ENCODE data around the gene DISP3.

The DISP3 gene

DNA sequence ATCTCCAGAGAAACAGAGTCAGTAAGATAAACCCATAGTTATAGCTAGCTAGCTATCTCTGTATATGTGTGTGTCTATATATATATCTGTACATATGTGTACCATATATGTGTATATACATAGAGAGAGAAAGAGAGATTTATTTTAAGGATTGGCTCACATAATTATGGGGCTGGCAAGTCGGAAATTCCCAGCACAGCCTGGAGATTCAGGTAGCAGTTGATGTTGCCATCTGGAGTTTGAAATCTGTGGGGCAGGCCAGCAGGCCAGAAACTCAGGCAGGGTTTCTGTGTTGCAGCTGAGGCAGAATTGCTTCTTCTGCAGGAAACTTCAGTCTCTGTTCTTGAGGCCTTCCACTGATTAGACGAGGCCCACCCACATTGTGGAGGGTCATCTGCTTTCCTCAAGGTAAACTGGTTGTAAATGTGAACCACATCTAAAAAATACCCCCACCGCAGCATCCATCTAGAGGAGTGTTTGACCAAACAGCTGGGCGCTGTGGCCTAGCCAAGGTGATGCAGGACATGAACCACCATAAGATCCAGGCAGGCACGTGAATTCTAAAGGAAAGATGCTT lies 94.2 kb downstream of the DISP3 start:
- Histone ChIP-seq H4K20me1 (ENCODE audit: control insufficient read depth, insufficient read depth, low read depth, low read length) (no peaks in the 10 kb centered on the region), H3K4me1 (ENCODE audit: control insufficient read depth, low read length) (peaks cover 42% of the 10 kb centered on the region), H3K79me2 (ENCODE audit: control insufficient read depth, low read length) (no peaks in the 10 kb centered on the region), H3K36me3 (ENCODE audit: control insufficient read depth, low read length) (no peaks in the 10 kb centered on the region), H3F3A (ENCODE audit: control insufficient read depth, insufficient read depth) (peaks cover 12% of the 10 kb centered on the region), H3K27ac (ENCODE audit: low read depth, low read length) (no peak overlapping the region), H3K27me3 (ENCODE audit: control insufficient read depth, low read length) (no peaks in the 10 kb centered on the region), H3K4me2 (ENCODE audit: low read length) (no peak overlapping the region), H3K9me3 (ENCODE audit: control insufficient read depth, insufficient read depth, low read length) (no peaks in the 10 kb centered on the region), H3K4me3 (ENCODE audit: low read length) (no peak overlapping the region), H3K9me2 (replicated peaks; ENCODE audit: control insufficient read depth, low read length) (no peaks in the 10 kb centered on the region)
- TF ChIP-seq, protein P1, sequence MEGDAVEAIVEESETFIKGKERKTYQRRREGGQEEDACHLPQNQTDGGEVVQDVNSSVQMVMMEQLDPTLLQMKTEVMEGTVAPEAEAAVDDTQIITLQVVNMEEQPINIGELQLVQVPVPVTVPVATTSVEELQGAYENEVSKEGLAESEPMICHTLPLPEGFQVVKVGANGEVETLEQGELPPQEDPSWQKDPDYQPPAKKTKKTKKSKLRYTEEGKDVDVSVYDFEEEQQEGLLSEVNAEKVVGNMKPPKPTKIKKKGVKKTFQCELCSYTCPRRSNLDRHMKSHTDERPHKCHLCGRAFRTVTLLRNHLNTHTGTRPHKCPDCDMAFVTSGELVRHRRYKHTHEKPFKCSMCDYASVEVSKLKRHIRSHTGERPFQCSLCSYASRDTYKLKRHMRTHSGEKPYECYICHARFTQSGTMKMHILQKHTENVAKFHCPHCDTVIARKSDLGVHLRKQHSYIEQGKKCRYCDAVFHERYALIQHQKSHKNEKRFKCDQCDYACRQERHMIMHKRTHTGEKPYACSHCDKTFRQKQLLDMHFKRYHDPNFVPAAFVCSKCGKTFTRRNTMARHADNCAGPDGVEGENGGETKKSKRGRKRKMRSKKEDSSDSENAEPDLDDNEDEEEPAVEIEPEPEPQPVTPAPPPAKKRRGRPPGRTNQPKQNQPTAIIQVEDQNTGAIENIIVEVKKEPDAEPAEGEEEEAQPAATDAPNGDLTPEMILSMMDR (IDR thresholded peaks at IDR 0.05; ENCODE audit: low read depth, low read length, poor library complexity, severe bottlenecking): no peak
- TF ChIP-seq EZH2phosphoT487 (IDR thresholded peaks at IDR 0.05; ENCODE audit: borderline replicate concordance, low read length): no peak

DNA sequence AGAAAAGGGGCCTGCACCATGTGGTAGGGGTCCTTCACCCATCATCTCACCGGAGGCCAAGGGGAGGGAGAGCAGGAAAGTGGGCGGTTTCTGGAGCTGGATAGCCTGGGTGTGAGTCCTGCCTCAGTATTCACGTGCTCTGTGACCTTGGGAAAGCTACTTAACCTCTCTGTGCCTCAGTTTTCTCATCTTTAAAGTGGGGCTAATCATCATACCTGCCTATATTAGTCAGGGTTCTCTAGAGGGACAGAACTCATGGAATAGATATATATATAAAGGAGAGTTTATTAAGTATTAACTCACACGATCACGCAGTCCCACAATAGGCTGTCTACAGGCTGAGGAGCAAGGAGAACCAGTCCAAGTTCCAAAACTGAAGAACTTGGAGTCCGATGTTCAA lies 96.6 kb downstream of the DISP3 start:
- peaks cover 18% of the 10 kb centered on the region for H3K4me1 ChIP-seq (ENCODE audit: control insufficient read depth, low read length)
- no peak overlapping the region for H3K4me3 ChIP-seq (ENCODE audit: low read length)
- H3F3A ChIP-seq (ENCODE audit: control insufficient read depth, insufficient read depth): peaks cover 7% of the 10 kb centered on the region
- no peaks in the 10 kb centered on the region for H3K36me3 ChIP-seq (ENCODE audit: control insufficient read depth, low read length)
- no peaks in the 10 kb centered on the region for H4K20me1 ChIP-seq (ENCODE audit: control insufficient read depth, insufficient read depth, low read depth, low read length)
- no peaks in the 10 kb centered on the region for H3K9me2 ChIP-seq (replicated peaks; ENCODE audit: control insufficient read depth, low read length)
- H3K9me3 ChIP-seq (ENCODE audit: control insufficient read depth, insufficient read depth, low read length): no peaks in the 10 kb centered on the region
- no peak overlapping the region for H3K27ac ChIP-seq (ENCODE audit: low read depth, low read length)
- TF ChIP-seq, protein P1 (IDR thresholded peaks at IDR 0.05; ENCODE audit: low read depth, low read length, poor library complexity, severe bottlenecking): no peak
- TF ChIP-seq EZH2phosphoT487 (IDR thresholded peaks at IDR 0.05; ENCODE audit: borderline replicate concordance, low read length): no peak
- peaks cover 7% of the 10 kb centered on the region for H3K27me3 ChIP-seq (ENCODE audit: control insufficient read depth, low read length)
- H3K79me2 ChIP-seq (ENCODE audit: control insufficient read depth, low read length): peaks cover 3% of the 10 kb centered on the region; the same call in 1 of the 2 replicates
- H3K4me2 ChIP-seq (ENCODE audit: low read length): no peak overlapping the region

DNA sequence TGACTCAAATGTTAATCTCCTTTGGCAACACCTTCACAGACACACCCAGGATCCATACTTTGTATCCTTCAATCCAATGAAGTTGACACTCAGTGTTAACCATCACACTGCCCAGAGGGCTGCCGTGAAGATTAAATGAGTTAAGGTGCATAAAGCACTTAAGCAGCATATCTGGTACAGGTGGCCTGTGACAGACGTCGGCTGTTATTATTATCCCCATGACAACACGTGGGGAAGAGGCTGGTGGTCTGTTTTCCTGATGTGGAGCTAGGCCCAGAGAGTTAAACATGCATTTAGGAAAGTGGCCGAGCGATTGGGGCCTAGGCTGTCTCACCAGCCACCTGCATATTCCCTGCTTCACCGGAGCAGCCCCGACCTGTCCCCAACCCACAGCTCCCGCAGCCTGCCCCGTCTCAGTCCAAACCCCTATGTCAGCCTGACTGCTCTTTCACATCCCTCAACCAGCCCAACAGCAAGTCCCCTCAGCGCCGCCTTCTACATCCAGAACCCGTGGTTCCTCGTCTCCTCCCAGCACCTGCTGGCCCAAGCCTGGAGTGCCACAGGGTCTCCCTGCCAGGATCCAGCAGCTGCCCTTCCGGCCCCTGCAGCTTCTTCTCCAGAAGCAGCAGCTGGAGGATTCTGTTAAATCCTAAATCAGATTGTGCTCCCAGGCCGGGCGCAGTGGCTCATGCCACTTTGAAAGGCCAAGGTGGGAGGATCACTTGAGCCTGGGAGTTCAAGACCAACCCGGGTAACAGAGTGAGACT lies 97.3 kb downstream of the DISP3 start:
- H3K4me1 ChIP-seq (ENCODE audit: control insufficient read depth, low read length): peaks cover 11% of the 10 kb centered on the region

More for the DNA sequence above, 97.3 kb downstream of the DISP3 start:
- H3K79me2 ChIP-seq (ENCODE audit: control insufficient read depth, low read length): peaks cover 3% of the 10 kb centered on the region; the same call in 1 of the 2 replicates
- H3K27ac ChIP-seq (ENCODE audit: low read depth, low read length): no peak overlapping the region
- no peaks in the 10 kb centered on the region for H3K9me3 ChIP-seq (ENCODE audit: control insufficient read depth, insufficient read depth, low read length)
- H3K36me3 ChIP-seq (ENCODE audit: control insufficient read depth, low read length): no peaks in the 10 kb centered on the region
- TF ChIP-seq, protein P1 (IDR thresholded peaks at IDR 0.05; ENCODE audit: low read depth, low read length, poor library complexity, severe bottlenecking): no peak
- no peak for TF ChIP-seq EZH2phosphoT487 (IDR thresholded peaks at IDR 0.05; ENCODE audit: borderline replicate concordance, low read length)
- no peak overlapping the region for H3K4me3 ChIP-seq (ENCODE audit: low read length)
- H4K20me1 ChIP-seq (ENCODE audit: control insufficient read depth, insufficient read depth, low read depth, low read length): no peaks in the 10 kb centered on the region
- peaks cover 7% of the 10 kb centered on the region for H3F3A ChIP-seq (ENCODE audit: control insufficient read depth, insufficient read depth)
- no peaks in the 10 kb centered on the region for H3K9me2 ChIP-seq (replicated peaks; ENCODE audit: control insufficient read depth, low read length)
- peaks cover 7% of the 10 kb centered on the region for H3K27me3 ChIP-seq (ENCODE audit: control insufficient read depth, low read length)
- H3K4me2 ChIP-seq (ENCODE audit: low read length): no peak overlapping the region

Data from DOHH2 (cell line).